SK-N-SH treated with all-trans-retinoic acid at 6 μM for 48 hours (cell line): Measurements from ENCODE around the gene CRYAA.

Experiments used
- ATAC-seq: fragments of 200-7000 bp; cut with Tn5 transposase; 3 replicates; pipeline ENCODE4 v1.9.1; 2020; ENCODE audit warnings: mild to moderate bottlenecking, moderate library complexity
- BACH2 ChIP-seq: fragments of 250-450 bp; sonication (Bioruptor Pico); IDR thresholded peaks from 2 replicates; pipeline ENCODE4 v1.9.0; 2021; ENCODE audit warnings: mild to moderate bottlenecking, borderline replicate concordance
- CSRNP3 ChIP-seq: fragments of 250-450 bp; sonication (Bioruptor Pico); IDR thresholded peaks from 2 replicates; pipeline ENCODE4 v1.5.1; 2021; ENCODE audit warnings: mild to moderate bottlenecking, moderate library complexity
- ESRRG ChIP-seq: fragments of 250-450 bp; sonication (Bioruptor Pico); IDR thresholded peaks from 2 replicates; pipeline ENCODE4 v1.6.1; 2021; ENCODE audit warnings: mild to moderate bottlenecking
- GLIS3 ChIP-seq: fragments of 250-450 bp; sonication (Bioruptor Pico); IDR thresholded peaks from 2 replicates; pipeline ENCODE4 v1.5.0; 2020; ENCODE audit warnings: mild to moderate bottlenecking, moderate library complexity
- ISL1 ChIP-seq: fragments of 250-450 bp; sonication (Bioruptor Pico); IDR thresholded peaks from 2 replicates; pipeline ENCODE4 v2.1.2; 2022; ENCODE audit warnings: mild to moderate bottlenecking, moderate library complexity
- PPARA ChIP-seq: fragments of 250-450 bp; sonication (Bioruptor Pico); IDR thresholded peaks from 2 replicates; pipeline ENCODE4 v1.5.0; 2020; ENCODE audit warnings: mild to moderate bottlenecking, borderline replicate concordance
- SNAI2 ChIP-seq: fragments of 250-450 bp; sonication (Bioruptor Pico); IDR thresholded peaks from 2 replicates; pipeline ENCODE4 v1.5.0; 2020; ENCODE audit warnings: mild to moderate bottlenecking, moderate library complexity
- TCF4 ChIP-seq: fragments of 250-450 bp; sonication (Bioruptor Pico); IDR thresholded peaks from 2 replicates; pipeline ENCODE4 v1.8.0; 2021; ENCODE audit warnings: mild to moderate bottlenecking, moderate library complexity, borderline replicate concordance
- TOX ChIP-seq: fragments of 250-450 bp; sonication (Bioruptor Pico); IDR thresholded peaks from 2 replicates; pipeline ENCODE4 v1.8.0; 2021; ENCODE audit warnings: mild to moderate bottlenecking, moderate library complexity, borderline replicate concordance
- TSHZ2 ChIP-seq: fragments of 250-450 bp; sonication (Bioruptor Pico); IDR thresholded peaks from 2 replicates; pipeline ENCODE4 v1.5.0; 2020; ENCODE audit warnings: mild to moderate bottlenecking, moderate library complexity
- ZFP30 ChIP-seq: fragments of 450-650 bp; formaldehyde crosslinking; IDR thresholded peaks from 2 replicates; pipeline ENCODE4 v1.5.0; 2022; ENCODE audit warnings: mild to moderate bottlenecking, moderate library complexity
- ZNF565 ChIP-seq: fragments of 450-650 bp; formaldehyde crosslinking; conservative IDR thresholded peaks from 2 replicates; pipeline ENCODE4 v1.5.0; 2020; ENCODE audit warnings: low read depth, mild to moderate bottlenecking, moderate library complexity
- ZNF70 ChIP-seq: fragments of 450-650 bp; formaldehyde crosslinking; IDR thresholded peaks from 2 replicates; pipeline ENCODE4 v1.5.0; 2020; ENCODE audit warnings: mild to moderate bottlenecking, moderate library complexity
- ZNF8 ChIP-seq: fragments of 450-650 bp; formaldehyde crosslinking; IDR thresholded peaks from 2 replicates; pipeline ENCODE4 v1.5.0; 2020; ENCODE audit warnings: mild to moderate bottlenecking, moderate library complexity
- TF ChIP-seq, protein P1 (sequence below): fragments of 250-450 bp; sonication (Bioruptor Pico); IDR thresholded peaks from 2 replicates; pipeline ENCODE4 v1.8.0; 2020; ENCODE audit warnings: mild to moderate bottlenecking, moderate library complexity, borderline replicate concordance
- TF ChIP-seq, protein P2 (sequence below): fragments of 250-450 bp; sonication (Bioruptor Pico); IDR thresholded peaks from 2 replicates; pipeline ENCODE4 v1.8.0; 2021; ENCODE audit warnings: low read depth, mild to moderate bottlenecking, moderate library complexity, borderline replicate concordance

CRYAA gene

DNA sequence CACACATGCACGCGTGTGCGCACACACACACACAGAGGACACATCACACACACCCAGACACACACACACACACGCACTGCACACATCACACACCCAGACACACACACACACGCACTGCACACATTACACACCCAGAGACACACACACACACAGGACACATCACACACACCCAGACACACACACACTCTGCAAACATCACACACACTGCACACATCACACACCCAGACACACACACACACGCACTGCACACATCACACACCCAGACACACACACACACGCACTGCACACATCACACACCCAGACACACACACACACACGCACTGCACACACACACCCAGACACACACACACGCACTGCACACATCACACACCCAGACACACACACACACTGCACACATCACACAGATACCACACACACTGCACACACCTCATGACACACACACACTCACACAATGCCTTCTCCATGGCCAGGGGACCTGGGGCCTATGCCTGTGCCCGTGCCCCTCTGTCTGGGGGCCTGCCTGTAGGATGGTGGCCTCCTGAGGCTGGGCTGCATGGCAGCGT, 24.4 kb downstream of the CRYAA start:
- no peak for TF ChIP-seq BACH2 (CRISPR knock-in tag)
- TF ChIP-seq, all 23 proteins: peak for 0
- ATAC-seq: no peak

- no peak for TF ChIP-seq ZNF70
- no peak for TF ChIP-seq TCF4 (CRISPR knock-in tag)
- no peak for TF ChIP-seq ZNF8 (CRISPR knock-in tag)
- TF ChIP-seq ZFP30 (CRISPR knock-in tag): no peak
- no peak for TF ChIP-seq TSHZ2 (CRISPR knock-in tag)
- no peak for TF ChIP-seq SNAI2 (CRISPR knock-in tag)
- ATAC-seq: peak; percentile 71
Observed at GRCh38 chr21:43193651-43194302, 25.0 kb downstream of the CRYAA start.

DNA sequence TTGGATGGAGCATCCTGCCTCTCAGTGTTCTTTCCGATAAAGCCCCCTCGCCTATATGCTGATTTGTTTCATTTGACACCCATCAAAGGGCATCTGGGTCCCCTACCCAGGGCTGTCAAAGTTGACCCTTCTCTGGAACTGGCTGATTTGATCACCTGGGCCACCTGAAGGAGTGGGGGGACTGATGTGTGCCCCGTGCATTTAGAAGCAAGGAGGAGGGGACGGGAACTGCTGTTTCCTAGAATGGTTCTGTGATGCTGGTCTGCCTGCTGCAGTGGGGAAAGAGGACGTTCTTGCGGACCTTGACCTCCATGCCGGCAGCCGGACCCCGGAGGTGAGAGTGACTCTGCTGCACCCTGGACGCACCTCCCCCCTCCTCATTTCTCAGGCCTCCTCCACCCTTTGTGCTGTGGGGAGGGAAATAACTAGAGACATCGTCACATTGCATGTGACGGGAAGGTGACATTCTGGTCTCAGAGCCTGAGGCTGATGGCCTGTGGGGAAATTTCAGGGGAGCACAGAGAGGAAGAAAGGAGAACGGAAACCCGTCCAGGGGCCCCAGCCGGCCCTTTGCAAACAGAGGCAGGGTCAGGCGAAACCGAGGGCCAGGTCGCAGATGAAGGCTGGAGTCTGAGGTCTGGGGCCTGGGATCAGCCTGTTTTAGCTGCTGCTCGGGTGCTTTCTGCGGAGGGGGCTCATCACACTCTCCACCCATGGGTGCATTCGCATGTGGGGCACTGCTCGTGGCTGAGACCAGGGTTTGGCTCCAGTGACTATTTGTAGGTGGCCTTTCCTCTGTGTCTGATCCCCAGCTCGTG, 25.7 kb downstream of the CRYAA start:
- TF ChIP-seq ESRRG: no peak
- TF ChIP-seq TSHZ2 (CRISPR knock-in tag): no peak
- TF ChIP-seq, protein P1, sequence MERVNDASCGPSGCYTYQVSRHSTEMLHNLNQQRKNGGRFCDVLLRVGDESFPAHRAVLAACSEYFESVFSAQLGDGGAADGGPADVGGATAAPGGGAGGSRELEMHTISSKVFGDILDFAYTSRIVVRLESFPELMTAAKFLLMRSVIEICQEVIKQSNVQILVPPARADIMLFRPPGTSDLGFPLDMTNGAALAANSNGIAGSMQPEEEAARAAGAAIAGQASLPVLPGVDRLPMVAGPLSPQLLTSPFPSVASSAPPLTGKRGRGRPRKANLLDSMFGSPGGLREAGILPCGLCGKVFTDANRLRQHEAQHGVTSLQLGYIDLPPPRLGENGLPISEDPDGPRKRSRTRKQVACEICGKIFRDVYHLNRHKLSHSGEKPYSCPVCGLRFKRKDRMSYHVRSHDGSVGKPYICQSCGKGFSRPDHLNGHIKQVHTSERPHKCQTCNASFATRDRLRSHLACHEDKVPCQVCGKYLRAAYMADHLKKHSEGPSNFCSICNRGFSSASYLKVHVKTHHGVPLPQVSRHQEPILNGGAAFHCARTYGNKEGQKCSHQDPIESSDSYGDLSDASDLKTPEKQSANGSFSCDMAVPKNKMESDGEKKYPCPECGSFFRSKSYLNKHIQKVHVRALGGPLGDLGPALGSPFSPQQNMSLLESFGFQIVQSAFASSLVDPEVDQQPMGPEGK (CRISPR knock-in tag): no peak
- no peak for TF ChIP-seq TOX (CRISPR knock-in tag)
- TF ChIP-seq GLIS3 (CRISPR knock-in tag): no peak
- TF ChIP-seq, protein P2, sequence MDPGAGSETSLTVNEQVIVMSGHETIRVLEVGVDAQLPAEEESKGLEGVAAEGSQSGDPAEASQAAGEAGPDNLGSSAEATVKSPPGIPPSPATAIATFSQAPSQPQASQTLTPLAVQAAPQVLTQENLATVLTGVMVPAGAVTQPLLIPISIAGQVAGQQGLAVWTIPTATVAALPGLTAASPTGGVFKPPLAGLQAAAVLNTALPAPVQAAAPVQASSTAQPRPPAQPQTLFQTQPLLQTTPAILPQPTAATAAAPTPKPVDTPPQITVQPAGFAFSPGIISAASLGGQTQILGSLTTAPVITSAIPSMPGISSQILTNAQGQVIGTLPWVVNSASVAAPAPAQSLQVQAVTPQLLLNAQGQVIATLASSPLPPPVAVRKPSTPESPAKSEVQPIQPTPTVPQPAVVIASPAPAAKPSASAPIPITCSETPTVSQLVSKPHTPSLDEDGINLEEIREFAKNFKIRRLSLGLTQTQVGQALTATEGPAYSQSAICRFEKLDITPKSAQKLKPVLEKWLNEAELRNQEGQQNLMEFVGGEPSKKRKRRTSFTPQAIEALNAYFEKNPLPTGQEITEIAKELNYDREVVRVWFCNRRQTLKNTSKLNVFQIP (CRISPR knock-in tag): no peak
- TF ChIP-seq, all 23 proteins: peak for 0
- ATAC-seq: no peak

DNA sequence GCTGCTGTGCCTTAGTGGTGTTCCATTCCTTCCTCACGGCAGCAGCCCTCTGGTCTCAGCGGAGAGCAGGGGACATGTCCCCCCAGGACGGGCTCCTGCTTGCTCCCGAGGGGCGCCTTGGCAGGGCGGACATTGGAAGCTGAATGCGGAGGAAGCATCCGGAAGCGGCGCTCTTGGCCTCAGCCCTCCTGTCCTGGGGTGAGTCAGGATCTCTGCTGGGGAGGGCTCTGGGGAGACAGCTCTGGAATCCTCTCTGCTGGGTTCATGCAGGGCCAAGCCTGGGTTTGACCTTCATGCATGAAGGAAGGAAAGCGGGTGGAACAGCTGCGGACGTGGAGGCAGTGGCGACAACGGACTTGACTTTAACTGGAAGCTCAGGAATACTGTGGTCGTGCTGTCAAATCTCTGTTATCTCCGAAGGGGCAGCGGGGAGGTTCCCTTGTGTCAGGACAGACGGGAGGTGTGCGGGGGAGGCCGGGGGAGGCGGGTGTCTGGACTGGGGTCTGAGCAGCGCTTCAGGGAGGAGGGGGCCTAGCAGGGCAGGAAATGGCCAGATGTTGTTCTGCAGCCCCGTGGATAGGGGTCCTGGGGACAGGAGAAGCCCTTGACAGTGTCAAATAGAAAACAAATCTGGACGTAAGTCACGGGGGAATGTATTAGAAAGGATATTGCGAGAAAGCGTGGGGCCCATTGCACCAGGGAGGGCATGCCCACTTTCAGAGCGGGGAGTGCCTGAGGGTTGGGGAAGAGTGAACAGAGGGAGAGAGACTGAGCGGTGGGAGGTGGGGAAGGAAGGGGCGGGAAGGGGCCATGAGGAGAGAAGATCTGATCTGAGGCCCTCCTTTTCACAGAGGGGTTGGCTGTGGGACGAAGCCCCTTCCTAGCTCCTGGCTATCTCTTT, 26.6 kb downstream of the CRYAA start:
- ATAC-seq: no peak
- TF ChIP-seq PPARA (CRISPR knock-in tag) (no peak), ZNF565 (CRISPR knock-in tag) (no peak), TOX (CRISPR knock-in tag) (no peak), ESRRG (no peak), ISL1 (no peak), CSRNP3 (CRISPR knock-in tag) (no peak)
- TF ChIP-seq, protein P2 (CRISPR knock-in tag): no peak
